NCI-H2107 (cell line): ENCODE results near the gene INSR.
A peak's percentile ranks its signal among the peaks of the same experiment; 100 is the strongest.
"Not testable (repeated sequence)": the region's sequence is repeated elsewhere in the genome, so short reads cannot be mapped to it uniquely, and the experiment has no call there.

Experiments used
- DNase-seq: peaks from one replicate; lab custom pipeline; 2025; lab: John Stamatoyannopoulos, UW

INSR gene

DNA sequence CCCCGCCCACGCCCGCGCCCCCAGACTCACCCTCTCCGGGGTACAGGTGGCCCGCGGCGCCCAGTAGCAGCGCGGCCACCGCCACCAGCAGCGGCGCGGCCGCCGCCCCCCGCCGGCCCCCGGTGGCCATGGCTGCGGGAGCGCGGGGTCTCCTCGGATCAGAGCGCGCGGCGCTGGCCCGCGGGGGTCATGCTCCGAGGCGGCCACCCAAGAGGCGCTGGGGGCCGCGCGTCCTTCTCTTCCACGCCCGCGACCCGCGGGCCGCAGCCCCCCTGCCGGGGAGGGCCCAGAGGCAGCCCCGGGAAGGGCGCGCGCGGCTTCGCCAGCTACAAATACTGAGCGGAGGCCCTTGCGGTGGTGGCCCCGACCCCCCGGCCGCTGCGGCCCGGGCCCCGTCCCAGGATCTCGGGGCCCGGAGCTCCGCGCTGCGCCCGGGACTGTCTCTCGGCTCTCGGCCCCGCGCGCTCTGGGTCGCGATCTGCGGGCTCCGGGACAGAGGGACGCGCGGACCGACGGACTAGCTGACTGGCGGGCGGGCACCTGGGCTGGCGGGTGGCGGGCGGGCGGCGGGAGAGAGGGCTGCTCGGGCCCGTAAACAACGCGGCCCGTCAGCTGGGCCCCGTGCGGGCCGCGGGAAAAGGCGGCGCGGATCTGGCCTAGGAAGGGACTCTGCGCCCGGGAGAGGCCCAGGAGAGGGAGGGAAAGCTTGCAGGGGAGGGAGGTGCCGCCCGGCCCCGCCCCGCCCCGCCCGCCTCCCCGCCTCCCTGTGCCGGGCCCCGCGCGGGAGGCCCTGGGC lies at the start of gene INSR:
Gene INSR (minus strand): TSS at position 653 of the 796 bp plus-strand sequence. CDS start 523 bp downstream, at position 130.
- peak; percentile 71 for DNase-seq

DNA sequence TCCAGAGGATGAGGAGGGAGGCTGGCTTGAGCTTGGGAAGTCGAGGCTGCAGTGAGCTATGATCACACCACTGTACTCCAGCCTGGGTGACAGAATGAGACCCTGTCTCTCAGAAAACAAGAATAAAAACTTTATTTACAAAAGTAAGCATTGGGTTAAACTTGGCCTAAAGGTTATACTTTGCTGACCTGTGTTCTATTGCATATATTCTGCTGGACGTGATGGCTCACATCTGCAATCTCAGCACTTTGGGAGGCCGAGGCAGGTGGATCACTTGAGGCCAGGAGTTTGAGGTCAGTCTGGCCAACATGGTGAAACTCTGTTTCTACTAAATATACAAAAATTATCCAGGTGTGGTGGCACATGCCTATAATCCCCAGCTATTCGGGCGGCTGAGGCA lies 47.9 kb upstream of the INSR start:
- no peak for DNase-seq

DNA sequence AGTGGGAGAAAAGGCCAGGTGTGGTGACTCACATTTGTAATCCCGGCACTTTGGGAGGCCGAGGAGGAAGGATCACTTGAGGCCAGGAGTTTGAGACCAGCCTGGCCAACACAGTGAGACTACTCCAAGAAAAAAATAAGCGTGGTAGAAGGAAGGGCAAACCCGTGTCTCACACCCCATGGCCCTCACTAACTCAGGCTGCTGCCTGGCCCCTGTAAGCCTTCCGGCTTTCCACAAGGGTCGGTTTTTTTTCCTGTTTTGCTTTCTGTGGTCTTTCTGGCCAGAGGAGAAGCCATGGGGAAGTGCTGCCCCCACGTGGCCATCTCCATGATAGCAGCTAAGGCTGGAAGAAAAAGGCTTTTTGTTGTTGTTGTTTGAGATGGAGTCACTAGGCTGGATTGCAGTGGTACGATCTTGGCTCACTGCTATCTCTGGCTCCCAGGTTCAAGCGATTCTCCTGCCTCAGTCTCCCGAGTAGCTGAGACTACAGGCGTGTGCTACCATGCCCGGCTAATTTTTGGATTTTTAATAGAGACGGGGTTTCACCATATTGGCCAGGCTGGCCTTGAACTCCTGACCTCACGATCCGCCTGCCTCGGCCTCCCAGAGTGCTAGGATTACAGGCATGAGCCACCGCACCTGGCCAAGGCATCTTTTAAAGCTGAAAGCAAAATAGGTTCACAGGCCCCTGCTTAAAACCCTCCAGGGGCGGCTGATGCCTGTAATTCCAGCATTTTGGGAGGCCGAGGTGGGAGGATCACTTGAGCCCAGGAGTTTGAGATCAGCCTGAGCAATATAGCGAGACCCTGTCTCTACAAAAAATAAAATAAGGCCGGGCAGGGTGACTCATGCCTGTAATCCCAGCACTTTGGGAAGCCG lies 47.0 kb upstream of the INSR start:
- DNase-seq = peak; percentile 59

DNA sequence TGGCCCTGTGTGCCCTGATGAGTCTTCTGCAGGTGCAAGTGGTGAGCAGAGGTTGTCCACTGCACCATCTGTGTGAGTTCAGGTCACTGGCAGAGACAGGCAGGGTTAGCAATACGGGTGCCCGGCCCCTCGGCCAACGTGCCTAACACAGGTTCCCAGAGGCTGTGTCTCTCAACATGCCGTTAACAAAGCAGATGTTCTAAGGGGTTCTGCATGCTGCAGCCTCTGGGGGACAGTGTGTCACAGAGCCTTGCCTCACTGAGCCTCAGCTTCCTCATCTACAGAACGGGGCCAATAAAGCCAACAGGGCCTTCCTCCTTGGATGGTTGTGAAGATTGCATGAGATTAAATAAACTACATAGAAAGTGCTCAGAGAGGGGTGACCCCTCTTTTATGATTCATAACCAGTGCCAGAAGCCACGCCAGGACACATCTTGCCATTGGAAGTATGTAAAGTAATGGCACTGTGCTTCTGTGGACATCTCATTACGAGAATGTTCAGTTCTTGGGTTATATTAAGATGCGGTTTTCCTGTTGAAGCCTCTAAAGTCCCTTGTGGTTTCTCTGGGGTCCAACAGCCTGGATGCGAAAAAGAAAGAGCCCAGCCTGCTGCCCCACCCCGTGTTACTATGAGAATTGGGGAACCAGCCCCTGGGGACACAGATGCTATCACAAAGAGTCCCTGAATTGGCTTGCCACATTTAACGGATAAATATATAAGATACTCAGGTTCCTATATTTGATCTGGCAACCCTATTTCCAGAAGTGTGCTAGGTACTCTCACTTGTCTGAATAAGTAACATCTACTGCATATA lies 43.4 kb upstream of the INSR start:
- no peak for DNase-seq

DNA sequence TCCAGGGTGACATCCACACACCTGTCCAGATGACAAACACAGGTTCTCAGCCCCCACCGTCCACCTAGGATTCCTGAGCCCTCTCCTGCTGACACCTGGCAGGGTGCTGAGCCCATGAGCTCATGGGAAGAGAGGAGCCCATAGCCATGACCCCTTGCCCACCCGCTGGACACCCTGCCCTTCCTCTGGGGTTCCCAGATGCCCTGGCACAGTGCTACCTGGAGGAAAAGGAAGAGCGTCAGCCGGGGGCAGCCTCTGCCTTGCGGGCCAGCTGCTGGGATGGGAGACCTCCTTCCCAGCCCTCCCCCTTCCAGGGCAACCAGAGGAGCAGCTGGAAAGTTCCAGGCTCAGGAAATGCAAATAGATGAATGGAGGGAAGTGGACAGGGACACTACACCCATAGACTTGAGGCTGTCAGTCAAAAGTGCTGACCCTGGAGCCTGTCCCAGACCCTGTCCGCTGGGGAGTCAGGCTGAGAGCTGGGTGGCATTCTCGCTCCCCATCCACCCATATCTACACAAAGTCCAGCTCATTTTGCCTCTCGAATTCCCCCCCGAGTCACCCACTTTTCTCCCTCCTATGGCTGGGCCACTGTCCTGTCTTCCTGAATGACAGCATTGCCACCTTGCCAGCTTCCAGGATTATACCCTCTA lies 42.2 kb upstream of the INSR start:
- DNase-seq = no peak

DNA sequence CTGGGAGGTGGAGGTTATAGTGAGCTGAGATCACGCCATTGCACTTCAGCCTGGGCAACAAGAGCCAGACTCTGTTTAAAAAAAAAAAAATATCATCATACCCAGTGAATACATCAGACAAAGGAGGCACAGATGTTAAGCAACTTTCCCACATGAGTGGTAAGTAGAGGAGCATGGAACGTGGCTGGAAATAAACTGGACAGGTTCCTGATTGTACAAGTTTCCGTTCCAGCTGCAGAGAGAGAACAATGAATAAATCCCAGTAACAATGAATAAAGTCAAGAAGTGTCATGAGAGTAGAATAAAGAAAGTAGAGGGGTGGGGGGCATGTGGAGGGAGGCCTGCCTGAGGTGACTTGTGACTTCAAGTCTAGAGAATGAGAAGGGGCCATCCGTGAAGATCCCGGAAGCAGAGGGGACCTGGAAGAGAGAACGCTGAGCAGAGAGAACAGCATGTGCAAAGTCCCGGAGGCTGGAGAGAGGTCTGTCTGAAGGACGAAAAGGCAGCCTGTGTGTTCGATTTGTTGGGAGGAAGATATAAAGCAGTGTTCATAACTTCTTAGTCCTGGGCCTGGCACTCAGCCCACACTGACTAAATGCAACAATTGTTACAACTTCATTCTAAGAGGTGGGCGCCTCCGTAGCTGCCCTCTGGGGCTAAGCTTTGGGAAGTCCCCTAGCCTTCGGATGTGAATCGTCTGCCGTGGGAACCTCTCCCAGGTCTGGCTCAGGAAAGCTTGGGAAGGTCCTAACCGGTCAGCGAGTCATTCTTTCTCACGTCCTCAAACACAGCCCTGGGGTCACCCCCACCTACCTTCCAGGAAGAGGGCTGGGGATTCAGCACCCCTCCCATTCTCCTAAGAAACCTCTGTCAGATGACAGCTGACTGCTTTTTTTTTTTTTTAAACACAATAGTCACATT lies 39.2 kb upstream of the INSR start:
- DNase-seq = no peak

DNA sequence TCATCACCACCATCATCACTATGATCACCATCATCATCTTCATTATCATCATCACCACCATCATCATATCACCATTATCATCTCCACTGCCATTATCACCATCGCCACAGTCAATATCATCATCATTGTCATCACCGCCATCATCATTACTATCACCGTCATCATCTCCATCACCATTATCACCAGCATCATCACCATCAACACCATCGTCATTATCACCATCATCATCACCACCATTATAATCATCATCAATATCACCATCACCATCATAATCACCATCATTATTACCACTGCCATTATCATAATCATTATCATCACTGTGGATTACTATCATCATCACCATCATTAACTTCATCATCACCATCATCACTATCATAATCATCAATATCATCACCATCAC lies 37.2 kb upstream of the INSR start:
- no peak for DNase-seq

DNA sequence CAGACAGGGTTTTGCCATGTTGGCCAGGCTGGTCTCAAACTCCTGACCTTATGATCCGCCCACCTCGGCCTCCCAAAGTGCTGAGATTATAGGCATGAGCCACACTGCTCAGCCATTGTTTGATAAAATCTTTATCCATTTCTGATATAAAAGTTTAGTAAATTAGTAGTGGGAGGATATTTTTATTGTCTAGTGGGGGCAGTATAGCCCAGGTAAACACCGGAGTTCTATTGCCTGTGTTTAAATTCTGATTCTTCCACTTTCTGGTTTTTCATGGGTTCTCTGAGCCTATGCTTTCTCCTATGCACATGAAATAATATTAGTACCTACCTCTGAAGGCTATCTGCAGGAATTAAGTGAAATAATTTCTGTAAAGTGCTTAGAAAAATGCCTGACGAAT lies 34.4 kb upstream of the INSR start:
- DNase-seq = no peak

DNA sequence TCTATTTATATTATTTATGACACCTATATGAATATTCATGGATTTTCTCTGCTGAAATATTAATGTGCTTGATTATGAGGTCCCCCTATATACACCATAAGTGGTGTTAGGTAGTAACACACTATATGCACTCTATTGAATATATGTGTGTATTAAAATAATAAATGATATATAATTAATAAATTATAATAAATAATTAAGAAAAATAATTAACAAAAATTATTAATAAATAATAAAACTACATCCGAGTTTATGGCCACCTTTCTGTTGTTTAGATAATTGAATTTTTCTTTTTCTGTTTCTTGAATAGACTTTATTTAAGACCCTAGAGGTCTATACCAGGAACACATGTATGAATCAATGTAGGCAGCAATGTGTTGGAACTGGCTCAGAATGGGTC lies 33.6 kb upstream of the INSR start:
- DNase-seq = no peak

DNA sequence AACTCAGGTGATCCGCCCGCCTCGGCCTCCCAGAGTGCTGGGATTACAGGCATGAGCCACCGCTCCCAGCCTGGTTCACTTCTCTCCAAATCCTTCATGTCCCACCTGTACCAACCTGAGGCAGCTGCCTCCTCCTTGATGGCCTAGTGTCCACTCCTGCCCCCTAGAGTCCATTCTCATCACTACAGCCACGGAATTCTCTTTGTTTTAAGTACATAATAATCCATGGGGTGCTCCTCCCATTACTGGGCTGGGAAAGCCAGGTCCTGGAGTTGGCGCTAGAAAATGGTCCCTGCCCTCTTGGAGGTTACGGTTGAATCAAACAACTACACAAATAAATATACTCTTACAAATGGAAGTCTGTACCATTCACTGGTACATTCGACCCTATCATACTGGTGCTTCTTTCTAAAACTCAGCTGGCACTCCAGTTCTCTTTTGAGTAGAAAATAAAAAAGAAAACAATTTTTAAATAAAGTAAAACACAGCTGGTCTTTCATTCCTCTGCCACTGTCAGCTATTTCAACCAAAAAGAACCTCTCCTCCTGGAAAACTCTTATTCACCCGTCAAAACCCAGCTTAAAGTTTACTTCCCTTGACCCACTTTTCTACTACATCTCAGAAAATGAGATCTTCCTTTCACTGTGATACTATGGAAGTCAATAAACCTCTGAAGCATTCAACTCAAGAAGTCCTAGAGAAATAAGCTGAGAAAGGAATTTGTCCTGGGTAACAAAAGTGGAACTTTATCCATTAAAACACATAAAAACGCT lies 32.1 kb upstream of the INSR start:
- DNase-seq = no peak

DNA sequence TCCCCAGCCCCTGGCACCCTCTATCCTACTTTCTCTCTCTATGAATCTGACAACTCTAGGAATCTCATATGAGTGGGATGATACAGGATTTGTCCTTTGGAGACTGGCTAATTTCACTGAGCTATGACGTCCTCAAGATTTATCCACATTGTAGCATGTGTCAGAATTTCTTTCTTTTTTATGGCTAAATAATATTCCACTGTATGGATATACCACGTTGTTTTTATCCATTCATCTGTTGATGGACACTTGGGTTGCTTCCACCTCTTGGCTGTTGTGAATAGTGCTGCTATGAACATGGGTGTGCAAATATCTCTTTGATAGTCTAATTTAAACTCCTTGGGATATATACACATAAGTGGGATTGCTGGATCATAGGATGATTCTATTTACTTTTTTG lies 24.0 kb upstream of the INSR start:
- no peak for DNase-seq

DNA sequence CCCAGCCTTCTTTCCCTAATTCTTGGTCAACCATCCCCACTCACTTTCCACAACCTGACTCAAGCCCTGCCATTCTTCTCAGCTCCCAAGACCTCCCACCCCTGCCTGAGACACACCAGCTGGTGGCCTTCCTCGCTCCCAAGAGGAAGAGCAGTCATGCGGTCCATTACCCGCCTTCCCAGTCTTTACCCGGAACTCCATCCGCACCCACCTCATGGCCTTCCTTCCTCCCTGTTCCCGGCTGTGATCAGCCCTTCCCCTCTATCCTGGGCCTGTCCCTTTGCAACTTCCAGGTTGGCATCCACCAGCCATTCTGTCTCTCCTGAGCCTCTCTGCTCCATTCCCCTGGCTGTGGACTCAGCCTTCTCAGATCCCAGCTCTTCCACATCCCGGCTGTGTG lies 18.6 kb upstream of the INSR start:
- DNase-seq = no peak

DNA sequence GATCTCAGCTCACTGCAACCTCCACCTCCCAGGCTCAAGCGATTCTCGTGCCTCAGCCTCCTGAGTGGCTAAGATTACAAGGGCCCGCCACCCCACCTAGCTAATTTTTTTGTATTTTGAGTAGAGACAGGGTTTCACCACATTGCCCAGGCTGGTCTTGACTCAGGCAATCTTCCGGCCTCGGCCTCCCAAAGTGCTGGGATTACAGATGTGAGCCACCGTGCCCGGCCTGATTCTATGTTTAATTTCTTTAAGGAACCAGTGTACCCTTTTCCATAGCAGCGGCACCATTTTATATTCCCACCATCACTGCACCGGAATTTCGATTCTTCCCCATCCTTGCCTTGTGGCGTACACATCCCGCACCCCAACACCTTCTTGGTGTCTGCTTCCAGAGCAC lies 17.7 kb upstream of the INSR start:
- no peak for DNase-seq

DNA sequence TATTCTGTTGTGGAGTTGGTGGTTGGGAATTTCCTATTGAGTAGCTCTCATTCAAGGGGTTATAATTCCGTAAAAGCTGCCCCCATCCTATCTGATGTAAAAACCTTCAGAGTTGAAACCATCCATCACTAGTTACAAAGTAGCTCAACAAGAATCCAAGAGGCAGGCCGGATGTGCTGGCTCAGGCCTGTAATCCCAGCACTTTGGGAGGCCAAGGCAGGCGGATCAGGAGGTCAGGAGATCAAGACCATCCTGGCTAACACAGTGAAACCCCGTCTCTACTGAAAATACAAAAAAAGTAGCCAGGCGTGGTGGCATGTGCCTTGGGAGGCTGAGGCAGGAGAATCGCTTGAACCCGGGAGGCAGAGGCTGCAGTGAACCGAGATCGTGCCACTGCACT lies 14.1 kb upstream of the INSR start:
- not testable (repeated sequence) for DNase-seq

DNA sequence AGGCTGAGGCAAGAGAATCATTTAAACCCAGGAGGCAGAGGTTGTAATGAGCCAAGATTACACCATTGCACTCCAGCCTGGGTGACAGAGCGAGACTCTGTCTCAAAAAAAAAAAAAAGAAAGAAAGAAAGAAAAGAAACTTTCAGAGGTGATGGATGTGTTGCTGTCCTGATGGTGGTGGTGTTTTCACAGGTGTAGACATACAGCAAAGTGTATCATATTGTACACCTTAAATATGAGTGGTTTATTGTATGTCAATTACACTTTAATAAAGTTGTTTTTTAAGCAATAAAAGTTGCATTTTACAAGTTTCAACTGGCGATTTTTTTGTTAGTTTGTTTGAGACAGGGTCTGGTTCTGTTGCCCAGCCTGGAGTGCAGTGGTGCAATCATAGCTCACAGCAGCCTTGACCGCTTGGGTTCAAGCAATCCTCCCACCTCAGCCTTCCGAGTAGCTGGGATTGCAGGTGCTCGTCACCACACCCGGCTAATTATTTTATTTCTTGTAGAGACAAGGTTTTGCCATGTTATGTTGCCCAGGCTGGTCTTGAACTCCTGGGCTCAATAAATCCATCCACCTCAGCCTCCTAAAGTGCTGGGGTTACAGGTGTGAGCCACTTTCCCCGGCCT lies 13.5 kb upstream of the INSR start:
- DNase-seq = no peak

DNA sequence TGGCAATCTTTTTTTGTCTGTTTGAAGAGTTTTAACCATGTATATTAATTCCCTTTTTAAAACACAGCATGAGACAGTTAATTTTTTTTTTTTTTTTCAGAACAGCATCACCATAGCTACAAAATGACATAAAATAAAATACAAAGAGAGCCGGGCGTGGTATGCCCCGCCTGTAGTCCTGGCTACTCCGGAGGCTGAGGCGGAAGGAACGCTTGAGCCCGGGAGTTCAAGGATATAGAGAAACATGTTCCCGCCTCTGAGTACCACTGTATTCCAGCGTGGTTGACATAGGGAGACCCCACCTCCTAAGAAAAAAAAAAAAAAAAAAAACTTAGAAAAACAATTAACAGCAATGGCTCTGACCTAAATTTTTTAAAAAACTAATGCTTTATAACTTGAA lies 10.0 kb upstream of the INSR start:
- DNase-seq = no peak

DNA sequence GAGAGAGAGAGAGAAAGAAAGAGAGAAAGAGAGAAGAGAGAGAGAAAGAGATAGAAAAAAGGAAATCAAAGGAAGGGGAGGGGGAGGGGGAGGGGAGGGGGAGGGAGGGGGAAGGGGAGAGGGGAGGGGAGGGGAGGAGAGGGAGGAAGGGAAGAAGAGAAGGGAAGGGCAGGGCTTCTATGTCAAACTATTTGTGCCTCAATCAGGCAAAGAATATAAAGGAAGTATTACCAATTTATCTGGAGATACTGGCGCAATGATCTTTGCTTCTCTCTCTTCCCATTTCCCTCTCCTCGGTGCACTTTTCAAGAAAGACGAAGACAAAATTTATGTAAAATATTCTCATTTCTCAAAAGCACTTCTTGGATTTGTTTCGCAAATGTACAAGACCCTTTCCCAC lies 9.3 kb upstream of the INSR start:
- no peak for DNase-seq

DNA sequence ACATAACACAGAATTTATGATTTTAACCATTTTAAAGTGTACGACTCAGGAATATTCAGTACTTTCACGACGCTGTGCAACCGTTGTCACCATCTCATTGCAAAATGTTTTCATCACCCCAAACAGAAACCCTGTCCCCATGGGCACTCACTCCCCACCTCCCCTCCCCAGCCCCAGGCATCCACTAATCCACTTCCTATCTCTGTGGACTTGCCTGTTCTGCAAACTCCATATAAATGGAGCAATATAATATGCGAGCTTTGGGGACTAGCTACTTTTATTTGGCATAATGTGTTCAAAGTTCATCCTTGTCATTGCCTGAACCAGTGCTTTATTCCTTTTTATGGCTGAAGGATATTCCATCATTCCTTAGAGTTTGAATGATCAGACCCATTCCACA lies 7.3 kb upstream of the INSR start:
- no peak for DNase-seq

DNA sequence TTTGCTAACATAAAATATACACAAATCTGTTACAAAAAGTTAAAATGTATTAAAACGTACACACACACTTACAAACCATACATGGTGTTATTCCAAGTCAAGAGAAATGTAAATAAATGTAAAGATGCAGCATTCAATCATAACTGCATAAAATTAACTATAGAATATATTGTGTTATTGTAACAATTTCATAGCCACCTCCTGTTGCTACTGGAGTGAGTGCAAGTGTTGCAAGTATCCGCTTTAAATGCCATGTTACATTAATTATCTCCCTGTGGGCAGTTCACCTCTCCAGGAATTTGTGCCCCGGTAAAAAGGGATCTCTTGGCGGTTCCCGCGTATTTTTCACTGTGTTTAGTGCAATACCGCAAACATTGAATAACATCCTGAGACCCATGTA lies 3.5 kb upstream of the INSR start:
- no peak for DNase-seq
